Spleen (tissue), 7 donors: ENCODE results near the gene MORF4L1.

ENCODE experiments used
- POLR2A ChIP-seq, 3 donors: fragments of 450-650 bp; IDR thresholded peaks; one replicate each; pipeline ENCODE4 v1.5.1; 2017; ENCODE audit warnings: antibody characterized with exemption in 3 of 3, mild to moderate bottlenecking in 1 of 3
- POLR2AphosphoS5 ChIP-seq, 3 donors: sonication (generic); formaldehyde crosslinking; IDR thresholded peaks; one replicate each; pipeline ENCODE4 v1.5.1; 2017; ENCODE audit warnings: antibody characterized with exemption in 3 of 3
- TF ChIP-seq, protein P1 (sequence below), 11 experiments: fragments of 200-600 bp in 7 of 11; fragments of 450-650 bp in 4 of 11; sonication (generic) in 4 of 11; IDR thresholded peaks in 8 of 11; conservative IDR thresholded peaks in 3 of 11; 1 replicate in 7 of 11; 2 replicates in 4 of 11; pipeline versions ENCODE4 v1.4.0 to v1.8.0; 2016 to 2021; ENCODE audit warnings: antibody characterized with exemption in 11 of 11, inconsistent platforms in 4 of 11, mild to moderate bottlenecking in 1 of 11
- donor health status: DM: no; HTN: no; CAD: no; lungs with moderate emphysema.
- donor health status: DM: no; HTN: no; CAD: no.
- donor health status: DM: no; HTN: no; CAD: no.

GRCh38 chr15:78947506-78947905 is 74.8 kb downstream of the MORF4L1 start:
- TF ChIP-seq, protein P1, sequence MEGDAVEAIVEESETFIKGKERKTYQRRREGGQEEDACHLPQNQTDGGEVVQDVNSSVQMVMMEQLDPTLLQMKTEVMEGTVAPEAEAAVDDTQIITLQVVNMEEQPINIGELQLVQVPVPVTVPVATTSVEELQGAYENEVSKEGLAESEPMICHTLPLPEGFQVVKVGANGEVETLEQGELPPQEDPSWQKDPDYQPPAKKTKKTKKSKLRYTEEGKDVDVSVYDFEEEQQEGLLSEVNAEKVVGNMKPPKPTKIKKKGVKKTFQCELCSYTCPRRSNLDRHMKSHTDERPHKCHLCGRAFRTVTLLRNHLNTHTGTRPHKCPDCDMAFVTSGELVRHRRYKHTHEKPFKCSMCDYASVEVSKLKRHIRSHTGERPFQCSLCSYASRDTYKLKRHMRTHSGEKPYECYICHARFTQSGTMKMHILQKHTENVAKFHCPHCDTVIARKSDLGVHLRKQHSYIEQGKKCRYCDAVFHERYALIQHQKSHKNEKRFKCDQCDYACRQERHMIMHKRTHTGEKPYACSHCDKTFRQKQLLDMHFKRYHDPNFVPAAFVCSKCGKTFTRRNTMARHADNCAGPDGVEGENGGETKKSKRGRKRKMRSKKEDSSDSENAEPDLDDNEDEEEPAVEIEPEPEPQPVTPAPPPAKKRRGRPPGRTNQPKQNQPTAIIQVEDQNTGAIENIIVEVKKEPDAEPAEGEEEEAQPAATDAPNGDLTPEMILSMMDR (IDR thresholded peaks at IDR 0.05 in 8 of 11, conservative IDR thresholded peaks at IDR 0.05 in 3 of 11), result no peak
- TF ChIP-seq POLR2A (IDR thresholded peaks at IDR 0.05) (no peak), POLR2AphosphoS5 (IDR thresholded peaks at IDR 0.05) (no peak)
